ENCODE results near the gene ZNF678. TPM values are rescaled to one million over a fixed set of nuclear protein-coding genes. Genes with fewer than 3 reads are reported as not detected.

Gene ZNF678
- total RNA-seq, 1 donor from 2014 or later = 14.0 TPM

- DNase-seq (ENCODE audit: low spot score) = no peak
Observed at GRCh38 chr1:227712648-227713047, 149.3 kb downstream of the ZNF678 start.

GRCh38 chr1:227718932-227719331 lies 155.6 kb downstream of the ZNF678 start:
- no peak for DNase-seq (ENCODE audit: low spot score)

GRCh38 chr1:227723474-227723873 lies 160.1 kb downstream of the ZNF678 start:
- no peak for DNase-seq (ENCODE audit: low spot score)

GRCh38 chr1:227725046-227725445 lies 161.7 kb downstream of the ZNF678 start:
- DNase-seq (ENCODE audit: low spot score) = no peak

- DNase-seq (ENCODE audit: low spot score) = no peak
Observed at GRCh38 chr1:227726318-227726717, 163.0 kb downstream of the ZNF678 start.

Other genes starting within 250 kb of the ZNF678 start
- gene CDC42BPA, start 245.1 kb upstream of the ZNF678 start, total RNA-seq = 51.5 TPM
- 21.3 TPM for gene JMJD4, start 171.7 kb downstream of the ZNF678 start, total RNA-seq
- 31.1 TPM for gene SNAP47, start 171.9 kb downstream of the ZNF678 start, total RNA-seq

Data from ureter (tissue), 1 donor.